ENCODE data around the gene TMEM242.

Gene TMEM242

DNA sequence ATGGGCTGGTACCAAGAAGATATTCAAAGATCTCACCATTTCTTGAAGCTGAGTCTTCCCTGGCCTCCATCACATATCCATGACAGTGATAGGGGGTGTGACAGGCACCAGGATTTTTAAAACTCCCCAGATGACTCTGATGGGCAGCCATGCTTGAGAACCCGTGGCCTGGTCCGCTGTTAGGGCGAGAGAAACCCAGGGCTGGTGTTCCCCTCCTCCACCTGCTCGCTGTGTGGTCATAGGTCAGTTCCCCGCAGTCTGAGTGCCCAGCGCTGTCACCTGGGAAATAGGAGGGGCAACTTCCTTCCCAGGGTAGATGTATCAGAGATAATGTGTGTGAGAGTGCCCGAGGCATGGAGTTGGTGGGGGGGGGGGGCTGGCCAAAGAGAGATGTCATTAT lies 50.9 kb downstream of the TMEM242 start:
- POLR2A ChIA-PET, result no interaction called here
- CTCF ChIA-PET, result interaction anchor here (0.6 to 1.4 kb wide), 5 partner anchors 10 to 536 kb away, joined by 3 to 6 read pairs (median 3); no protein-coding TSS in a partner anchor
- no peaks in the 10 kb centered on the region for H3K36me3 ChIP-seq (ENCODE audit: control insufficient read depth in 2 of 2, insufficient read depth in 1 of 2, low read length in 2 of 2)
- no peak overlapping the region for H3K27ac ChIP-seq (ENCODE audit: extremely low read depth, low read depth, low read length)
- H3K9me3 ChIP-seq (ENCODE audit: control insufficient read depth, insufficient read depth, low read depth, low read length), result no peaks in the 10 kb centered on the region
- no peak for TF ChIP-seq ZFP69B (tag by site-specific recombination; IDR thresholded peaks at IDR 0.05)
- no peak for TF ChIP-seq ZNF132 (tag by site-specific recombination; IDR thresholded peaks at IDR 0.05; ENCODE audit: borderline replicate concordance)
- no peak for TF ChIP-seq ZBTB1 (tag by site-specific recombination; IDR thresholded peaks at IDR 0.05)
- TF ChIP-seq ZNF561 (tag by site-specific recombination; IDR thresholded peaks at IDR 0.05; ENCODE audit: borderline replicate concordance), result no peak
- no peak for TF ChIP-seq ZNF639 (tag by site-specific recombination; IDR thresholded peaks at IDR 0.05)
- TF ChIP-seq ZNF404 (tag by site-specific recombination; IDR thresholded peaks at IDR 0.05), result no peak
- no peak for TF ChIP-seq HOXD13 (CRISPR knock-in tag; IDR thresholded peaks at IDR 0.05; ENCODE audit: borderline replicate concordance)
- TF ChIP-seq ZNF174 (tag by site-specific recombination; IDR thresholded peaks at IDR 0.05), result no peak
- no peak for TF ChIP-seq KLF16 (tag by site-specific recombination; IDR thresholded peaks at IDR 0.05)
- no peak for TF ChIP-seq MYNN (tag by site-specific recombination; IDR thresholded peaks at IDR 0.05; ENCODE audit: borderline replicate concordance)
- no peak for TF ChIP-seq SALL2 (tag by site-specific recombination; IDR thresholded peaks at IDR 0.05; ENCODE audit: borderline replicate concordance)
- no peak for TF ChIP-seq ZSCAN30 (tag by site-specific recombination; IDR thresholded peaks at IDR 0.05)
- TF ChIP-seq ZNF202 (tag by site-specific recombination; IDR thresholded peaks at IDR 0.05; ENCODE audit: borderline replicate concordance), result no peak
- no peak for TF ChIP-seq EGR2 (tag by site-specific recombination; IDR thresholded peaks at IDR 0.05; ENCODE audit: low read depth)
- H3K4me3 ChIP-seq (ENCODE audit: low read depth, low read length), result no peak overlapping the region
- peaks cover 6% of the 10 kb centered on the region; the same call in 1 of the 2 replicates for H3K4me1 ChIP-seq (ENCODE audit: control insufficient read depth, insufficient read depth, low read length)

DNA sequence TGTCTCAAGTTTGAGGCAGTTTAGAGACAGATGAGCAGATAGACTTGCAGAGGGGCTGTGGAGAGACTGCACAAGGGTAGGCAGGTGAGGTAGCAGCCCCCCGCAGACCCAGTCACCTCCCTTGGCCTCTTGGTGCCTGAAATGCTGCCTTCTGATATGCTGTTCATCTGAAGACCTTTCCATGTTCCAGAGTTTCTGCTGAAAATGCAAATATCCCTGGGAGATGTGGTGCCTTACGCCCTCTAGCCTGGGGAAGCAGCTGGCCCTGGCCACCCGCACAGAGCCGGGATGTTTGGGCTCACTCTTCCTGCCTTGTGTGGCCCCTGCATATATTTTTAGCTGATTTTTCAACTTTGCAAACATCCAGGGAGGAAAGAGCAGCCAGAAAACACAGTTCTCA lies 51.4 kb downstream of the TMEM242 start:
- ChIA-PET POLR2A (no interaction called here), CTCF (interaction anchor here (0.6 to 1.4 kb wide), 4 partner anchors 9 to 536 kb away, joined by 3 to 4 read pairs (median 3); no protein-coding TSS in a partner anchor)
- Histone ChIP-seq H3K4me3 (ENCODE audit: low read depth, low read length) (no peak overlapping the region), H3K36me3 (ENCODE audit: control insufficient read depth in 2 of 2, insufficient read depth in 1 of 2, low read length in 2 of 2) (no peaks in the 10 kb centered on the region), H3K27ac (ENCODE audit: extremely low read depth, low read depth, low read length) (no peak overlapping the region), H3K9me3 (ENCODE audit: control insufficient read depth, insufficient read depth, low read depth, low read length) (no peaks in the 10 kb centered on the region), H3K4me1 (ENCODE audit: control insufficient read depth, insufficient read depth, low read length) (peaks cover 6% of the 10 kb centered on the region; the same call in 1 of the 2 replicates)
- TF ChIP-seq, protein P1, sequence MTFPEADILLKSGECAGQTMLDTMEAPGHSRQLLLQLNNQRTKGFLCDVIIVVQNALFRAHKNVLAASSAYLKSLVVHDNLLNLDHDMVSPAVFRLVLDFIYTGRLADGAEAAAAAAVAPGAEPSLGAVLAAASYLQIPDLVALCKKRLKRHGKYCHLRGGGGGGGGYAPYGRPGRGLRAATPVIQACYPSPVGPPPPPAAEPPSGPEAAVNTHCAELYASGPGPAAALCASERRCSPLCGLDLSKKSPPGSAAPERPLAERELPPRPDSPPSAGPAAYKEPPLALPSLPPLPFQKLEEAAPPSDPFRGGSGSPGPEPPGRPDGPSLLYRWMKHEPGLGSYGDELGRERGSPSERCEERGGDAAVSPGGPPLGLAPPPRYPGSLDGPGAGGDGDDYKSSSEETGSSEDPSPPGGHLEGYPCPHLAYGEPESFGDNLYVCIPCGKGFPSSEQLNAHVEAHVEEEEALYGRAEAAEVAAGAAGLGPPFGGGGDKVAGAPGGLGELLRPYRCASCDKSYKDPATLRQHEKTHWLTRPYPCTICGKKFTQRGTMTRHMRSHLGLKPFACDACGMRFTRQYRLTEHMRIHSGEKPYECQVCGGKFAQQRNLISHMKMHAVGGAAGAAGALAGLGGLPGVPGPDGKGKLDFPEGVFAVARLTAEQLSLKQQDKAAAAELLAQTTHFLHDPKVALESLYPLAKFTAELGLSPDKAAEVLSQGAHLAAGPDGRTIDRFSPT (tag by site-specific recombination; IDR thresholded peaks at IDR 0.05), result no peak
- no peak for TF ChIP-seq ZNF585B (tag by site-specific recombination; IDR thresholded peaks at IDR 0.05)
- no peak for TF ChIP-seq HOXD13 (CRISPR knock-in tag; IDR thresholded peaks at IDR 0.05; ENCODE audit: borderline replicate concordance)
- no peak for TF ChIP-seq ZIC2 (tag by site-specific recombination; IDR thresholded peaks at IDR 0.05)
- no peak for TF ChIP-seq ATF2 (tag by site-specific recombination; IDR thresholded peaks at IDR 0.05; ENCODE audit: low read depth)
- no peak for TF ChIP-seq ZNF664 (tag by site-specific recombination; IDR thresholded peaks at IDR 0.05)
- no peak for TF ChIP-seq ZNF19 (tag by site-specific recombination; IDR thresholded peaks at IDR 0.05; ENCODE audit: low read depth)
- no peak for TF ChIP-seq ZBTB21 (tag by site-specific recombination; IDR thresholded peaks at IDR 0.05)
- TF ChIP-seq ZNF561 (tag by site-specific recombination; IDR thresholded peaks at IDR 0.05; ENCODE audit: borderline replicate concordance), result no peak
- no peak for TF ChIP-seq ZNF223 (tag by site-specific recombination; IDR thresholded peaks at IDR 0.05)
- no peak for TF ChIP-seq PRDM4 (tag by site-specific recombination; IDR thresholded peaks at IDR 0.05)
- no peak for TF ChIP-seq ZNF776 (tag by site-specific recombination; IDR thresholded peaks at IDR 0.05; ENCODE audit: borderline replicate concordance)
- TF ChIP-seq ZBTB48 (tag by site-specific recombination; IDR thresholded peaks at IDR 0.05), result no peak
- TF ChIP-seq ZNF621 (tag by site-specific recombination; IDR thresholded peaks at IDR 0.05), result no peak
- no peak for TF ChIP-seq ZNF626 (tag by site-specific recombination; IDR thresholded peaks at IDR 0.05)
- no peak for TF ChIP-seq BCL11A (tag by site-specific recombination; IDR thresholded peaks at IDR 0.05; ENCODE audit: low read depth)
- no peak for TF ChIP-seq ZFP37 (tag by site-specific recombination; IDR thresholded peaks at IDR 0.05)
